WTC11 (cell line): ENCODE results near the gene TNS3. TPM values are rescaled to one million over a fixed set of nuclear protein-coding genes. Genes with fewer than 3 reads are reported as not detected.
A peak's percentile ranks its signal among the peaks of the same experiment; 100 is the strongest.

ENCODE experiments used
- ATAC-seq: fragments of 200-7000 bp; cut with Tn5 transposase; 2 replicates; pipeline ENCODE4 v1.10.0; 2021; ENCODE audit warnings: mild to moderate bottlenecking, moderate library complexity
- CTCF ChIA-PET: fragments of 300-600 bp; sonication (Branson Sonifier 250); formaldehyde crosslinking; loops from one replicate; lab custom pipeline; 2021; ENCODE audit warnings: antibody characterized with exemption; lab: Charles Lee
- POLR2A ChIA-PET: fragments of 350-600 bp; sonication (Branson Sonifier 250); formaldehyde crosslinking; loops from one replicate; lab custom pipeline; 2021; ENCODE audit warnings: antibody characterized with exemption; lab: Charles Lee
- DNase-seq: peaks from one replicate; pipeline ENCODE4 v3.0.0; 2021; ENCODE audit warnings: low spot score
- H3K27ac Mint-ChIP-seq: 2 replicates; pipeline ENCODE4 v1.8.0; 2021; ENCODE audit warnings: mixed read lengths
- H3K27me3 Mint-ChIP-seq: 2 replicates; pipeline ENCODE4 v1.8.0; 2021; ENCODE audit warnings: low read depth, mild to moderate bottlenecking, moderate library complexity, mixed read lengths
- H3K36me3 Mint-ChIP-seq: 2 replicates; pipeline ENCODE4 v1.8.0; 2021; ENCODE audit warnings: mixed read lengths
- H3K4me1 Mint-ChIP-seq: 2 replicates; pipeline ENCODE4 v1.8.0; 2022; ENCODE audit warnings: mixed read lengths
- H3K4me3 Mint-ChIP-seq: 2 replicates; pipeline ENCODE4 v1.8.0; 2021; ENCODE audit warnings: mild to moderate bottlenecking, moderate library complexity, mixed read lengths
- H3K9me3 Mint-ChIP-seq: 2 replicates; pipeline ENCODE4 v1.8.0; 2021; ENCODE audit warnings: mixed read lengths
- AFF4 ChIP-seq: sonication (generic); formaldehyde crosslinking; IDR thresholded peaks from 2 replicates; pipeline ENCODE4 v1.8.1; 2023; ENCODE audit warnings: mild to moderate bottlenecking, missing genetic modification reagents, borderline replicate concordance
- ATF1 ChIP-seq: sonication (generic); formaldehyde crosslinking; IDR thresholded peaks from 2 replicates; pipeline ENCODE4 v1.8.1; 2023; ENCODE audit warnings: mild to moderate bottlenecking, moderate library complexity, missing genetic modification reagents
- ATF3 ChIP-seq: sonication (generic); formaldehyde crosslinking; conservative IDR thresholded peaks from 2 replicates; pipeline ENCODE4 v1.8.1; 2022; ENCODE audit warnings: mild to moderate bottlenecking, missing genetic modification reagents
- GRHL2 ChIP-seq: fragments of 250-450 bp; sonication (Bioruptor Pico); IDR thresholded peaks from 2 replicates; pipeline ENCODE4 v1.8.0; 2022; ENCODE audit warnings: mild to moderate bottlenecking, moderate library complexity; ENCODE audit not compliant: insufficient replicate concordance, severe bottlenecking
- IRF2 ChIP-seq: sonication (generic); formaldehyde crosslinking; IDR thresholded peaks from 2 replicates; pipeline ENCODE4 v1.8.0; 2022; ENCODE audit warnings: low read depth, missing genetic modification reagents, borderline replicate concordance
- MAX ChIP-seq: sonication (generic); formaldehyde crosslinking; IDR thresholded peaks from 2 replicates; pipeline ENCODE4 v1.8.0; 2022; ENCODE audit warnings: mild to moderate bottlenecking, missing genetic modification reagents
- MYBL2 ChIP-seq: sonication (generic); formaldehyde crosslinking; IDR thresholded peaks from 2 replicates; pipeline ENCODE4 v1.8.1; 2023; ENCODE audit warnings: mild to moderate bottlenecking, moderate library complexity, missing genetic modification reagents
- SP1 ChIP-seq: sonication (generic); formaldehyde crosslinking; conservative IDR thresholded peaks from 2 replicates; pipeline ENCODE4 v1.8.1; 2022; ENCODE audit warnings: missing genetic modification reagents
- USF1 ChIP-seq: sonication (generic); formaldehyde crosslinking; IDR thresholded peaks from 2 replicates; pipeline ENCODE4 v1.8.0; 2022; ENCODE audit warnings: mild to moderate bottlenecking, missing genetic modification reagents
- ZNF121 ChIP-seq: sonication (generic); formaldehyde crosslinking; IDR thresholded peaks from 2 replicates; pipeline ENCODE4 v1.8.0; 2023; ENCODE audit warnings: missing genetic modification reagents
- ZNF232 ChIP-seq: sonication (generic); formaldehyde crosslinking; IDR thresholded peaks from 2 replicates; pipeline ENCODE4 v1.8.0; 2022; ENCODE audit warnings: mild to moderate bottlenecking, missing genetic modification reagents
- ZNF396 ChIP-seq: fragments of 250-450 bp; sonication (Bioruptor Pico); IDR thresholded peaks from 2 replicates; pipeline ENCODE4 v1.8.0; 2021; ENCODE audit warnings: mild to moderate bottlenecking, moderate library complexity, borderline replicate concordance
- ZNF416 ChIP-seq: fragments of 250-450 bp; sonication (Bioruptor Pico); IDR thresholded peaks from 2 replicates; pipeline ENCODE4 v1.9.0; 2021; ENCODE audit warnings: mild to moderate bottlenecking, inconsistent platforms
- ZNF532 ChIP-seq: fragments of 250-450 bp; sonication (Bioruptor Pico); IDR thresholded peaks from 2 replicates; pipeline ENCODE4 v1.9.0; 2021; ENCODE audit warnings: mild to moderate bottlenecking, borderline replicate concordance
- total RNA-seq: library from RNA; stranded (reverse); gene quantifications from 3 replicates; pipeline ENCODE4 v1.2.3, GENCODE V29; 2021

TNS3 gene
- total RNA-seq, 1 experiment from 2014 or later, result 37.7 TPM

- Mint-ChIP-seq H3K36me3 (no peaks in the 10 kb centered on the region), H3K9me3 (no peaks in the 10 kb centered on the region), H3K27ac (peak overlapping the region; percentile 88), H3K27me3 (no peaks in the 10 kb centered on the region), H3K4me3 (no peak overlapping the region), H3K4me1 (peaks cover 42% of the 10 kb centered on the region)
- POLR2A ChIA-PET, result interaction anchor here (0.7 kb wide), 1 partner anchor 47 kb away, joined by 3 read pairs; no protein-coding TSS in a partner anchor
- DNase-seq (peak; percentile 39), ATAC-seq (peak; percentile 57)
- CTCF ChIA-PET, result interaction anchor here (0.6 to 2.2 kb wide), 8 partner anchors 24 to 440 kb away, joined by 3 to 17 read pairs (median 8); no protein-coding TSS in a partner anchor
- TF ChIP-seq MAX (CRISPR knock-in tag) (no peak), IRF2 (CRISPR knock-in tag) (no peak), GRHL2 (no peak), ZNF416 (CRISPR knock-in tag) (no peak), ZNF396 (CRISPR knock-in tag) (no peak), ATF1 (CRISPR knock-in tag) (no peak), USF1 (CRISPR knock-in tag) (no peak), SP1 (CRISPR knock-in tag) (no peak)
Measured at GRCh38 chr7:47379629-47380324, 202.1 kb downstream of the TNS3 start.

- TF ChIP-seq ZNF416 (CRISPR knock-in tag), result no peak
- no peak for TF ChIP-seq ZNF396 (CRISPR knock-in tag)
- no peak for TF ChIP-seq MAX (CRISPR knock-in tag)
- TF ChIP-seq AFF4 (CRISPR knock-in tag), result no peak
- TF ChIP-seq, all 79 proteins: peak for 0
- POLR2A ChIA-PET, result no interaction called here
- Mint-ChIP-seq H3K36me3 (no peaks in the 10 kb centered on the region), H3K4me3 (no peak overlapping the region), H3K9me3 (no peaks in the 10 kb centered on the region), H3K4me1 (peaks cover 42% of the 10 kb centered on the region), H3K27ac (no peak overlapping the region), H3K27me3 (no peaks in the 10 kb centered on the region)
- no peak for ATAC-seq
- CTCF ChIA-PET, result interaction anchor here (1.5 to 2.2 kb wide), 2 partner anchors 23 to 125 kb away, joined by 7 to 8 read pairs; no protein-coding TSS in a partner anchor
- no peak for DNase-seq
Measured at GRCh38 chr7:47378728-47379395, 203.0 kb downstream of the TNS3 start.

- ATAC-seq, result no peak
- Mint-ChIP-seq H3K36me3 (no peaks in the 10 kb centered on the region), H3K4me3 (no peak overlapping the region), H3K27me3 (no peaks in the 10 kb centered on the region), H3K27ac (no peak overlapping the region), H3K4me1 (peaks cover 52% of the 10 kb centered on the region), H3K9me3 (no peaks in the 10 kb centered on the region)
- CTCF ChIA-PET, result no interaction called here
- POLR2A ChIA-PET, result no interaction called here
- DNase-seq, result no peak
- TF ChIP-seq ZNF232 (no peak), AFF4 (CRISPR knock-in tag) (no peak), ZNF416 (CRISPR knock-in tag) (no peak), MYBL2 (CRISPR knock-in tag) (no peak), MAX (CRISPR knock-in tag) (no peak), ATF3 (no peak), ZNF121 (CRISPR knock-in tag) (no peak), ZNF532 (CRISPR knock-in tag) (no peak)
Measured at GRCh38 chr7:47377741-47378140, 204.2 kb downstream of the TNS3 start.
